RWPE1 (cell line): ENCODE data around the gene TBL1X.

Experiments used
- CTCF ChIA-PET: fragments of 350-600 bp; sonication (Branson Sonifier 250); formaldehyde crosslinking; extraction: SDS; loops from one replicate; lab custom pipeline; 2021; lab: Yijun Ruan, JAX
- POLR2A ChIA-PET: fragments of 400-600 bp; formaldehyde crosslinking; extraction: SDS; loops from one replicate; lab custom pipeline; 2020; ENCODE audit warnings: antibody characterized with exemption; ENCODE audit not compliant: low non-redundant PET; lab: Yijun Ruan, JAX
- DNase-seq: peaks from one replicate; pipeline ENCODE4 v3.0.0; 2012; ENCODE audit warnings: low spot score
- H3K27ac ChIP-seq: fragments of 450-650 bp; 2 replicates; pipeline ENCODE4 v1.5.1; 2017
- CTCF ChIP-seq: fragments of 450-650 bp; conservative IDR thresholded peaks from 2 replicates; pipeline ENCODE4 v1.5.1; 2017; ENCODE audit warnings: low read depth, mild to moderate bottlenecking

The TBL1X gene

GRCh38 chrX:9464435-9465371, at the start of gene TBL1X:
Gene TBL1X, plus strand, starts transcription at chrX:9465058. Its CDS starts 188,529 bp downstream, at chrX:9653587.
- POLR2A ChIA-PET = no interaction called here
- CTCF ChIA-PET = interaction anchor here (0.6 kb wide), 1 partner anchor 736 kb away, joined by 4 read pairs; no protein-coding TSS in a partner anchor
- DNase-seq = no peak
- H3K27ac ChIP-seq = peak within 1 kb of the TSS; percentile 92
- TF ChIP-seq CTCF = no peak

GRCh38 chrX:9416562-9417348, 48.1 kb upstream of the TBL1X start:
- CTCF ChIA-PET = interaction anchor here (0.6 kb wide), 2 partner anchors 99 to 1649 kb away, joined by 3 to 4 read pairs; no protein-coding TSS in a partner anchor
- no peak for DNase-seq
- no peak for TF ChIP-seq CTCF
- POLR2A ChIA-PET = interaction anchor here (0.6 to 0.7 kb wide), 2 partner anchors 13 to 549 kb away, joined by 7 to 8 read pairs; no protein-coding TSS in a partner anchor
- H3K27ac ChIP-seq = peak overlapping the region; percentile 65

GRCh38 chrX:9418262-9418661, 46.6 kb upstream of the TBL1X start:
- POLR2A ChIA-PET = no interaction called here
- CTCF ChIA-PET = interaction anchor here (0.7 kb wide), 1 partner anchor 673 kb away, joined by 3 read pairs; no protein-coding TSS in a partner anchor
- no peak for DNase-seq
- H3K27ac ChIP-seq = no peak overlapping the region
- no peak for TF ChIP-seq CTCF

GRCh38 chrX:9420275-9421265, 44.3 kb upstream of the TBL1X start:
- ChIA-PET POLR2A (no interaction called here), CTCF (no interaction called here)
- no peak for DNase-seq
- no peak for TF ChIP-seq CTCF
- no peak overlapping the region for H3K27ac ChIP-seq

- CTCF ChIA-PET = no interaction called here
- no peak for DNase-seq
- POLR2A ChIA-PET = no interaction called here
- H3K27ac ChIP-seq = no peak overlapping the region
- no peak for TF ChIP-seq CTCF
Observed at GRCh38 chrX:9429767-9430166, 35.1 kb upstream of the TBL1X start.
